Suprapubic skin (tissue), 4 donors: ENCODE results near the gene RASA2.

Source experiments
- CTCF ChIP-seq, 2 donors: fragments of 200-600 bp in 1 of 2; fragments of 450-650 bp in 1 of 2; sonication (generic) in 1 of 2; IDR thresholded peaks; one replicate each; pipeline ENCODE4 v1.5.1; 2016 to 2019; ENCODE audit warnings: antibody characterized with exemption in 2 of 2, mild to moderate bottlenecking in 1 of 2, moderate library complexity in 1 of 2
- EP300 ChIP-seq: sonication (generic); formaldehyde crosslinking; IDR thresholded peaks from one replicate; pipeline ENCODE4 v1.6.1; 2017; ENCODE audit warnings: antibody characterized with exemption
- POLR2A ChIP-seq, 2 donors: fragments of 450-650 bp; IDR thresholded peaks; one replicate each; pipeline ENCODE4 v1.6.1; 2017; ENCODE audit warnings: antibody characterized with exemption in 2 of 2, mild to moderate bottlenecking in 2 of 2, moderate library complexity in 2 of 2
- POLR2AphosphoS5 ChIP-seq, 3 donors: sonication (generic); formaldehyde crosslinking; IDR thresholded peaks; one replicate each; pipeline ENCODE4 v1.6.1; 2017; ENCODE audit warnings: antibody characterized with exemption in 3 of 3

DNA sequence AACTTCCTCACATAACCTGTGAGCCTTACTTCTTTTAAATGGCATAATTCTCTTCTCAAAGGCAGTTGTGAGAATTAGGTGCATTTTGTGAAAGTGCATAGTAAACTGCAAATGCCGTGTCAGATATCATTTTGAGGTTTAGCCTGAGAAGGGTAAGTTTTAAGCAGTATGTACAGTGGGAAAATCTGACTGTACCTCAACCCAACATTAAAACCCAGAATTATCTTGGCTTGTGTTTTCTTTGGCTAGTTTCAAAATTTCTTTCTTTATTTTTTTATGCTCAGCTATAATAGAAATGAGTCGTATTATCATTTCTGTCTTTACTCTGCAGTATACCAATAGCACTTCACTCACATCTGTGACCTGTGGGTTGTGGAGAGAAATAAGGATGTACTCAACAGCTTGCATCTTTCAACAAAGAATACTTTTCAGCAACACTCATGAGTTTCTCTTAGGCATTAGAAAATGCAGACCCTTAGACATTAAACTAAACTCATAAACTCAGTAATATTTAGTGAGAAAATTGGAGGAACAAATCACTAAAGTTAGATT lies 65.7 kb downstream of the RASA2 start:
- TF ChIP-seq POLR2A (IDR thresholded peaks at IDR 0.05) (no peak), CTCF (IDR thresholded peaks at IDR 0.05) (no peak), EP300 (no peak), POLR2AphosphoS5 (IDR thresholded peaks at IDR 0.05) (no peak)
